Dermis microvascular lymphatic vessel endothelial cell (primary cell): Measurements from ENCODE around the gene FUT6. TPM values are rescaled to one million over a fixed set of nuclear protein-coding genes. Genes with fewer than 3 reads are reported as not detected.
A peak's percentile ranks its signal among the peaks of the same experiment; 100 is the strongest.

Experiments
- DNase-seq, 2 donors: peaks; one replicate each; pipeline versions ENCODE4 v3.0.0 to v3.0.0-alpha.2; 2010; ENCODE audit warnings: low read depth in 2 of 2
- total RNA-seq: library from RNA; depleted of rRNA; stranded (reverse); fragments of >200 nt; gene quantifications from 2 replicates; pipeline ENCODE4 v1.2.1, GENCODE V29; 2014

Gene FUT6
- total RNA-seq, 1 donor from 2014 or later: not detected

DNA sequence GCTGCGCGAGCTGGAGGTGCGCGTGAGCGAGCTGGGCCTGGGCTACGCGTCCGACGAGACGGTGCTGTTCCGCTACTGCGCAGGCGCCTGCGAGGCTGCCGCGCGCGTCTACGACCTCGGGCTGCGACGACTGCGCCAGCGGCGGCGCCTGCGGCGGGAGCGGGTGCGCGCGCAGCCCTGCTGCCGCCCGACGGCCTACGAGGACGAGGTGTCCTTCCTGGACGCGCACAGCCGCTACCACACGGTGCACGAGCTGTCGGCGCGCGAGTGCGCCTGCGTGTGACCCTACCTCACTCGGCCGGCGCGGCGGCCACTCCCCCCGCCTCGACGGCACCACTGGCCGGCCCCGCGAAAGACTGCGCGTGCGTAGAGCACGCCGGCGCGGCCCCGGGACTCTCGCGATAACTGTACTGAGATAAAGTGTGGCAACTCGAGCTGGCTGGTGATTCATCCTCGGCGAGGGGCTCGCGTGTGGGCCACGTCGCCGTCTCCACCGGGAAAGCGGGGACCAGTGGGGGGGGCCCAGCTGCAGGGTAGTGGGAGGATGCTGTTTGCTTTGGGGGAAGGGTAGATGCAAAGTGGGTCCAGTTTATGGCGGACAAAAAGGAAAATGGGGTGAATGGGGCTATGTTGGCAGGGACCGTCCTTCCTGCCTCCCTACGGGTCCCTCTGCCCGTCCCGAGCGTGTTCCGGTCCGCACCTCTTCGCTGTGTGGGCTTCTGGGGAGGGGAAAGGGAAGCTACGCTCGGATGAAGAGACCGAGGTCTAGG, 11.4 kb downstream of the FUT6 start:
- peak; percentile 80 to 90 for DNase-seq

DNA sequence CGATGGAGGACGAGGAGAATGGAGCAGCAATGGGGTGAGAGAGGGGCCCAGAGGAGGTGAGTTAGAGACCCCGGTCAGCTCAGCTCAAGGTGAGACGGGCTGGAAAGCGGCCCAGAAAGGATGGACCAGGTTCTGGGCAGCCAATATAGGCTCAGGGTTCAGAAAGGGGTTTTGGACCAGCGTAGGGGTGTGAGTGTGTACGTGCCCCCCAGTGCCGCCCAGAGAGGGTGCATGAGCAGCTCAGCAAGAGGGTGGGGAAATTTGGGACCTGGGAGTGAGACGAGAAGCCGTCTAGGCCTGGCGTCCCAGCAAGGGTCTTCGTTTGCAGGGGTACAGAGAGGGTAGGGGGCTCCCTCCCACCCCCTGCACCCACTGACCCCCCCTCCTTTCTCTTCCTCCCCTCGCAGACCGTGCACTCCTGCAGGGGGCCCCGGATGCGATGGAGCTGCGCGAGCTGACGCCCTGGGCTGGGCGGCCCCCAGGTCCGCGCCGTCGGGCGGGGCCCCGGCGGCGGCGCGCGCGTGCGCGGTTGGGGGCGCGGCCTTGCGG, 12.1 kb downstream of the FUT6 start:
- no peak for DNase-seq

DNA sequence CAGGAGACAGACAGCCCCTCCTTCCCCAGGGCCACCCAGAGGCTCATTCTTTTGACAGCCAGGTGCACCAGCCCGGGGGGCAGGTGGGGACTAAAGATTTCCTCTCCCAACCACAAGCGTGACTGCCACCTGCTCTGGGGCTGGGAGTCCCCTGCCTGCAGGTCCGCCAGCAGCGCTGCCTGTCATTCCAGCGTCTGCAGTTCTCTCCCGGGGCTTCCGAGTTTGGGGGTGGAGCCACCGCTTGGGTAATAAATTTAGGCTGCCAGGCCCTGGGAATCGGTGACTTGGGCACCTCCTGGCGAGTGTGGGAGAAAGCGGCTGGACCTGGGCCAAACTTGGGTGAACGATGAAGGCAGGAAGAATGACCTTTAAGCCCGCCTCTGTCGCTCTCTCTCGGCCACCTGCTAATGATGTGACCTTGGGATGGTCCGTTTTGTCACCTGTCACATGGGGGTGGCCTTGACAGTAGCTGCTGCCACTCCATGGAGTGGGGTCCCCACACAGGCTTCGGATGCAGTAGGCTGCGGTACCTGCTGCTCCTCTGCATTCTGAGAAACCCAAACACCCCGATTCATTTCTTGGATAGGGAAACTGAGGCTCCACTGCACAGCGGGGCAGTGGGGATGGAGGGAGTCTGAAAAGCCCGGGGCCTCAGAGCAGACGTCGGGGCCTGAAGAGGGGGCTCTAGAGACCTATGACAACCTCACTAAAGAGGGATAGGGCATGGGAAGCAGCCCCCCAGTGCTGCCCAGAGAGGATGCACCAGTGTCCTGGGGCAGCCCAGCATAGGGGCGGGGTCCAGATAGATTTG, 12.8 kb downstream of the FUT6 start:
- no peak for DNase-seq

DNA sequence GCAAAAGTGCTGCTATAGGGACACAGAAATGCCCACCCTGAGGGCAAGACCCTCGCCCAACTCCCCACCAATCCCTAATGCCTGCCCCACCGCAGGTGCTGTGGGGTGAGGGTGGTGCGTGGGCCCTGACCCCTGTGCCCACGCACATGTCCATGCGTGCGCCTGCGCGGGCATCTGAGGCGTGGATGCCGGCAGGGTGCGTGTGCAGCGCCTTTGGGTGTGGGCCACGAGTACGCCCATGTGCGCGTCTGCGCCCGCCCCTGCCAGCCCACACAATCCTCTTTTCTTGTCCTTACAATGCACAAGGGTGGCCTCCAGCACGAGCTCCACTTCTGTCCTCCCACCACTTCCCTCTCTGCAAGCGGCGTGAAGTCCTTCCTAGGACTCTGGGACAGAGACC, 14.3 kb downstream of the FUT6 start:
- DNase-seq: no peak

DNA sequence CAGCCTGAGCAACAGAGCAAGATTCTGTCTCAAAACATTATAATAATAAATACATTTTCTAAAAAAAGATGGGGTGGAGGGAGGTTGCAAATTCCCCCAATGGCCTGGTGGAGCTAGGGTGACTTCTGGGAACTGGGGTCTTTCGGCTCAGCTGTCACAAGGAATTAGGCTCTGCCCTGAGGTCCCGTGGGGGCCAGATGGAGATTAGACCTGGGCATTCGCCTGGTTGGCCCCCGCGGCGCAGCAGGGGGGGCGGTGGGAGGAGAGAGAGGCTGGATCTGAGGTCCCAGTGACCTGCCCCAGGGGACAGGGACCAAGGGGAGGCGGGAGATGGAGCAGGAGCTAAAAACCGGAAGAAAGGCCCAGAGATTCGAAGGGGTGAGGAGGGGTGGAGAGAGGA, 14.8 kb downstream of the FUT6 start:
- no peak for DNase-seq

DNA sequence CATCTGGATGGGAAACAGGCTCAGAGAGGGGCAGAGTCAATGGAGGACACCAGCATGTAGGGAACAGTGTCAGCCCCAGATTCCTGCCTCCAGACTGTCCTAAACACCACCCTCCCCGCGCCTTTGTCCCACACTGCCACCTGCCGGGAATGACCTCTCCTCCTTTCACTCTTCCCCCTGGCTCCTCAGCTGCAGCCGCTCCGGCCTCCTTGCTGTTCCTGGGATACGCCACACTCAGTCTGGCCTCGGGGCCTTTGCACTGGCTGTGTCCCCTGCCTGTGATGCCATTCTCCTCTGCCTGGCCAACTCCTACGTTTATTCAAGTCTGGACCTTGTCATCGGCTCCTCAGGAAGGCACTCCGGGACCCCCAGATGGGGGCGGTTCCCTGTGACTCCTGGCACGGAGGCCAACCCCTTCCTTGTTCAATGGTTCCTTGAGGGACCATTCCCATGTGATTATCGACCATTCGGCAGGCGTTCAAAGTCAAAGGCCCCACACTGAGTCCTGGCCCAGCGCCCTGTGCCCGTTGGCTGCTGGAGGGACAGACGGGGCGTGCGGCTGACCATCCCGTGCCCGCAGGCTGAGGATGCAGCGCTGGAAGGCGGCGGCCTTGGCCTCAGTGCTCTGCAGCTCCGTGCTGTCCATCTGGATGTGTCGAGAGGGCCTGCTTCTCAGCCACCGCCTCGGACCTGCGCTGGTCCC, 15.8 kb downstream of the FUT6 start:
- no peak for DNase-seq

DNA sequence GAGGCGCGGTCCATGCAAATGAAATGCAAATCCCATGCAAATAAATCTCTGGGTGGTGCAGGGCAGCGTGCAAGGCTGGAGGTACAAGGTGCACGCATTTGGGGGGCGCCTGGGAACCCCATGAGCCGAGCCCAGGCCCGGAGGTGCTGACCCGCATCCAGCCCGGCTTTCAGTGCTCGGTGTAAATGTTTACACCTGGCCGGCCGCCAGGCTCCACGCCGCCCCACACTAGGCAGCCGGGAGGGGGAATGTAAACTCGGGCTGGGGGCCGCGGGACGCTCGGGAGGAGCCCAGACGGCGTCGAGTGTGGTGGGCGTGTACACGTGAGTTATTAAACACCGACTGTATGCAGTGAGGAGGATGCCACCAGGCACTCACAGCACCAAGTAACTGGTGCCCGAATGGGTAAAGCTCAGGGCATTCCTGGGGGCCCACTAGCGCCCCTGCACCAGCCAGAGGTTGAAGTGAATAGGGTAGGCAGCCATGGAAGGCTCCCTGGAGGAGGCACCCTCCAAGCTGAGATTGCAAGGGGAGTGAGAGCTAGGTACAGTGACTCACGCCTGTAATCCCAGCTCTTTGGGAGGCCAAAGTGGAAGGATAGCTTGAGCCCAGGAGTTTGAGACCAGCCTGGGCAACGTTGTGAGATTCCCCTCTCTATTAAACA, 17.2 kb downstream of the FUT6 start:
- DNase-seq: no peak

DNA sequence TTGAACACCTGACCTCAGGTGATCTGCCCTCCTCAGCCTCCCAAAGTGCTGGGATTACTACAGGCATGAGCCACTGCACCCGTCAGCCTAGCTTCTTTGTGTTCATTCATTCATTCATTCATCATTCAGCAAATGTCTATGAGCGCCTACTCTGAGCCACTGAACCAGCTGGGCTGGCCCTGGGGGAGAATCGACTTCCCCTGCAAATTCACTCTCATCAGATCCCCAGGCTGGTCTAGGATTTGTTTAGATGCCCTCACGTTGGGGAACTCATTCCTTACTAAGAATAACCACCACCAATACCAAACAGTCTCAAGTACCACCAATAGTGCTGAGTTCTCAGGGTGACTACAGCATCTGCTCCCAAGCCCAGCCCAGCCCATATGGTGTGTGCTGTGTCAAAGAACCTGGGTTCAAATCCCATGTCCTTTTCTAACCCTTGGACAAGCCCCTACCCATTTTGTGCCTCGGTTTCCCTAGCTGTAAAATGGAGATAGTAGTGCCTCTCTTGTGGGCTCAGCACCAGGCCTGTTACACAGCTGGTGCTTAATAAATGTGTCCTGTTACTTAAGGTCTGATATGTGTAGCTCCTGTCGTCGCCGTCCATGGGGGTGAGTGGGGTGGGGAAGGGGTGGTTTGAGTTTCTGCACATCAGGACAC, 17.9 kb downstream of the FUT6 start:
- no peak for DNase-seq

DNA sequence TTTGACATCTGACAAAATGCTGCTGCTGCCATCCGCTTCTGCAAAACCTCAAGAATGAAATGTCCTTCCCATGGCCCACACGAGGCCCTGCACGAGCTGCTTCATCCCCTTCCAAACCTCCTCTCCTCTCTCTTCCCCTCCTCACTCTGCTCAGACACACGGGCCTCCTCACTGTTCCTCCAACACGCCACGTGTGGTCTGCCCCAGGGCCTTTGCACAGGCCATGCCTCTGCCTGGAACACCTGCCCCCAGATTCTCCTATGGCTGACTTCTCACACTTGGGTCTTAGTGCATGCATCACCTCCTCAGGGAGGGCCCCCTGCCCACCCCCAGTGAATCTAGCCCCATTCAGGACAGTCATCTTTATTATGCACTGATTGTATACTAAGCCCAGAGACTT, 18.7 kb downstream of the FUT6 start:
- no peak for DNase-seq

DNA sequence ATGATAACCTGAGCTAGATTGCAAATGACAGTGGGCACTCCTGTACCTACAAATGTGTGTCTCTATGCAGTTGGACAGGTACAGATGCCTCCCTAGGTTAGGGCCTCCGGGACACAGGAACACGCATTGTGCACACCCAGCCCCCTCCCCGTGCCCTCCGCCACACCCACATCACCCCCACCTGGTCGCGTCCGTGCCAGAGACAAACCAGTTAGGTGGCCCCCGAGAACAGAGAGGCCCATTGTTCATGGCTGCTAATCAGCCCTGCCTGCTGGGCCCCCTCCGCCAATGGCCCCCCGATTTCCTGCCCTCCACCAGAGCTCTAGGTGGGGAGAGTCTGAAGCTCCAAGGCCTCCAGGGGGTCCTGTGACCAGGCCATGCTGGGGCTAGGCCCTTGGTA, 20.9 kb downstream of the FUT6 start:
- DNase-seq: no peak

DNA sequence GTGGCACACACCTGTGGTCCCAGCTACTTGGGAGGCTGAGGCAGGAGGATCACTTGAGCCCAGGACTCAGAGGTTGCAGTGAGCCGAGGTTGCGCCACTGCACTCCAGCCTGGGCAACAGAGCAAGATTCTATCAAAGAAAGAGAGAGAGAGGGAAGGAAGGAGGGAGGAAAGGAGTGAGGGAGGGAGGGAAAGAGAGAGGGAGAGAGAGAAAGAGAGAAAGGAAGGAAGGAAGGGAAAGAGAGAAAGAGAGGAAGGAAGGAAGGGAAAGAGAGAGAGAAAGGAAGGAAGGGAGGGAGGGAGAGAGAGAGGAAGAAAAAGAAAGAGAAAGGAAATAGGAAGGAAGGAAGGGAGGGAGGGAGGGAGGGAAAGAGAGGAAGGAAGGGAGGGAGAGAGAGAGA, 22.3 kb downstream of the FUT6 start:
- no peak for DNase-seq

DNA sequence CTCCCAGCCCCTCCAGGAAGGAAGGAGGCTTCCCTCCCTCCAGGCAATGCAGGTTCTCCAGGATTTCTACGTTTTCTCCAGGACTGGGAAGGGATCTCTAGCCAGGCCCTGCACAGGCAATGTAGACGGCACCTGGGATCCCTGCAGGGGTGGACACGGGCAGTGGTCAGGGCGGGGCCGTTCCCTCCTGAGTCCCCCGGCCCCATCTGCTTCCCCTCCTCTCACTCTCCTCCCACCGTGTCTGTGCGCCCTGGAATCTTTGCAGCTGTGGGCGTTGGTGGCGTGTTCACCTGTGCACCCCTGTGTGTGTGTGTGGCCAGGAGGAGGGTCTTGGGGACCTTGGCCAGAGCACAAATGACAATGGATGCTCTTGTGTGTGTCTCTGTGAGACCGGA, 24.7 kb downstream of the FUT6 start:
- DNase-seq: no peak

DNA sequence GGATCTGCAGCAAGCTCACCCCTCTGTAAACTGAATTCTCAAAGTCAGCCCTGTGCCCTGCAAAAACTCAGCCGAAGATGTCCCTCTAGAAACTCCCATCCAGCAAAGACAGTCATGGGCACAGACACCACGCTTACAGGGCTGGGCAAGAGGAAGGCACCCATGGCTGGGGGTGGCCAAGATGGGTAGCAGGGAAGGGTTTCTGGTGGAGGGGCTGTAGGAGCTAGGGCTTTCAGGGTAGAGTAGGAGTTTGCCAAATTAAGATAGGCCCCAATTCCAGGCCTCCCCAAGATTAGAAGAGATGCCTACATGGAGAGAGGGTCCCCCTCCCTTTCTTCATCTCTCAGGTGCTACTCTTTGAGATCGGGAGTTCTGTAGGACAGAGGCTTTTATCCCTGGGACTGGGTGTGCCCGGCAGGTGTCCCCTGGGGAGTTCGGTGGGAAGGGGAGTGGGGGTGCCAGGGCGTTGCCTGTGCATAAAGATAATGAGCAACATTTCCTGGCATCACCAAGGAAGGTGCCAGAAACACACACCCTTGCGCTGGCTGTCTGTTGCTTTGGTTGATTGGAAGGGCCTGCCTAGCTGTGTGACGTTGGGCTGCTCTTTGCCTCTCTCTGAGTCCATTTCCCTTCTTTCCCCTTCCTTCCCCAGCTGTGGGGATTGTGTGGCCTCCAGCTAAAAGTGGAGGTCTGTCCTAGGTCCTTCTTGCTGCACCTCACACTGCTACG, 25.2 kb downstream of the FUT6 start:
- no peak for DNase-seq

DNA sequence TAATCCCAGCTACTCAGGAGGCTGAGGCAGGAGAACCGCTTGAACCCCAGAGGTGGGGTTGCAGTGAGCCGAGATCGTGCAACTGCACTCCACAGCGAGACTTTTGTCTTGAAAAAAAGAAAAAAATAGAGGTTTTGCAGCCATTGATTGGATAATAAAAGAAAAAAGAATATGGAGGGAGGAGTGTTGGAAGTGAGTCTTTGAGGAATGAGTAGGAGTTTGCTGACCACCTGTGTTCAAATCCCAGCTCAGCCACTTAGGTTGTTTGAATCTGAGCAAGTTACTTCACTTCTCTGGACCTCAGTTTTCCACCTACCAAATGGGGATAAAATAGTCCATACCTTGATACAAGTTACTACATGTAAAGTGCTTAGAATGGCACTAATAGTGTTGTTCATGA, 28.4 kb downstream of the FUT6 start:
- no peak for DNase-seq

DNA sequence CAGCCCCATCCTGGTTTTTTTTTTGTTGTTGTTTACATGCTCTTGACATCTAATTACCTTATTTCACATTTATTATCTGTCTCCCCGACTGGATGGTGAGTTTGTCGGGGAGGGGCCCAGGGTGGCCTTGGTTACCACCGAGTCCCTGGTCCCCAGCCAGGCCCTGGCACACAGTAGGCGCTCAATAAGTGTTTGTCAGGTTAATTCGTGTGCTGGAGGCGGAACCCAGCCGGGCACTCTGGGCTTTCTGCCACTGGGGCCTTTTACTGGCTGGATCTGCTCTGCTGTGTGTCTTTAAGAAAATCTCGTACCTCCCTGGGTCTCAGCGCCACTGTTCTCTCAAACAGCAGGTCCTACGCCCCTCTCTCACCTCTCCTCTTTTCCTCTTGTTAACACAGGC, 30.0 kb downstream of the FUT6 start:
- no peak for DNase-seq

DNA sequence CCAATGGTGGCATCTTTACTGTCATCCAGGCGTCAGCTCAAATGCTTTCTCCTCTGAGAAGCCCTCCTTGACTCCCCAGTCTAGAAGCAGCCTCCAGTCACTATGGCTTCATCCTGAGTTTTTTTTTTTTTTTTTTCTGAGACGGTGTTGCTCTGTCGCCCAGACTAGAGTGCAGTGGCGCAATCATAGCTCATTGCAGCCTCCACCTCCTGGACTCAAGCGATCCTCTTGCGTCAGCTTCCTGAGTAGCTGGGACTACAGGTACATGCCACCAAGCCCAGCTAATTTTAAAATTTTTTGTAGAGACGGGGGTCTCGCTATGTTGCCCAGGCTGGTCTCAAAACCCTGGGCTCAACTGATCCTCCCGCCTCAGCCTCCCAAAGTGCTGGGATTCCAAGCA, 30.4 kb downstream of the FUT6 start:
- DNase-seq: no peak

DNA sequence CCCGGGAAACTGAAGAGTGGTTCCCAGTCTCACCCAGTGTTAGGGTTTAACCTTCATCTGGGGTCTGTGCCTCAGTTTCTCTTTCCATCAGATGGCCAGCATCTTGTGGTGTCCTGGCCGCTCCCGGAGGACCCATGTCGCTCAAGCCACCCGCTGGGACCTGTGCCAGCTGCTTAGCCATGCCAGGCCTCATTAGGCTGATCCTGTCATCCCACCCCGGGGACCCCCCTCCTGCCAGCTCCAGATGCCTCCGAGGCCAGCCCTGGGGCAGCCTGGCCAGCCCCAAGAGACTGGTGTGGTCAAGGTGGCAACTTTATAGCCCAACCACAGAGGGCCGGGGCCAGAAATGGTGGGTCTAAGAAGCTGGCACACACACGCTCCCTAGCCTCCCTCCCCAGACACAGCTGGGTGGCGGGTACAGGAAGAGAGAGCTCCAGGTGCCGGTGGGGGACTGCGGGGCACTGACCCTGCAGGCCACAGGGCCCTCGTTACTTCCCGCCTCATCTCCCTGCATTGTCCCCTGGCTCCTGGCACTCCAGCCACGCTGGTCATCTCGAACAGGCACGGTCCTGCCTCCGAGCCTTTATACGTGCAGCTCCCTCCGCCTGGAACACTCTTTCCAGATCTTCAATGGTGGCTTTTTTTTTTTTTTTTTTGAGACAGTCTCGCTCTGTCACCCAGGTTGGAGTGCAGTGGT, 31.2 kb downstream of the FUT6 start:
- DNase-seq: no peak

DNA sequence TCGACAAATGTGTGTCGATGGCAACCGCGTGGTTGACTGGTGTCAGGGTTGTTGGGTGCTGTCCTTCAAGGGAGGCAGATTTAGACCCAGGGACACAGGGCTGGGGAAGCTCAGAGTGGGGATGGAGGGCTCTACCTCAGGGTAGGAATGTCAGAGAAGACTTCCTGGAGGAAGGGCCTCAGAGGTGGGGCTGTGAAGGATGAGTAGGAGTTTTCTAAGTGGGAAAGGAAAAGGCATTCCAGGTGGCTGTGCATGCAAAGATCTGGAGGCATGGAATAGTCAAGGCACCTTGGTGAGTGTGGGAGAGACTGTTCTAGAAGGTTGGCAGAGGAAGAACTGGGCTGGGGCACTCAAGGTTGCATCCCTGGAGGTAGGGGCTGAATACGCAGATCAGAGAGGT, 32.6 kb downstream of the FUT6 start:
- DNase-seq: no peak

DNA sequence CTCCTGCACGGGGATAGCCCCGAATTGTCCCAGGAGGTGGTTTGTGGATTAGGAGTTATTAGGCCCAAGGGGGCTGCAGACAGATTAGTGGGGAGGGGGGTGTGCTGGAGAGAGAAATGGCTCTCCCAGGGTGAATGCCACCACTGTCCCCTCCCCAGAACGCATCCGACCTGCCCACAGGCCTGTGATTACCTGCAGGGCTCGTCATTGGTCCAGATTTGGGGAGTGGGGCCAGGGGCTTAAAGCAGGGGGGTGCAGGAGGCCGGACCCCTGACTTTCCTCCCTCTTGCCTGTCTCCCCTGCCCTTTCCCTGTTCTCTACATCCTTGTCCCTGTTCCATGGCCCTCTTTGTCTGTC, 33.4 kb downstream of the FUT6 start:
- no peak for DNase-seq
